Endometrium (tissue), 2 donors: ENCODE measurements around the gene MTA1.

Experiments
- FAIRE-seq: peaks from 2 replicates; lab custom pipeline; 2012; peaks lifted over from hg19 to GRCh38; lab: Jason Lieb, UNC
- donor health status: control.
- donor health status: control.

The MTA1 gene

GRCh38 chr14:105425823-105426247 lies 6.2 kb downstream of the MTA1 start:
- FAIRE-seq = no peak

GRCh38 chr14:105426416-105427130 lies 6.9 kb downstream of the MTA1 start:
- no peak for FAIRE-seq

- FAIRE-seq = no peak
Measured at GRCh38 chr14:105427412-105427811, 7.8 kb downstream of the MTA1 start.

GRCh38 chr14:105427936-105428485 lies 8.4 kb downstream of the MTA1 start:
- no peak for FAIRE-seq

- FAIRE-seq = no peak
Measured at GRCh38 chr14:105430042-105430441, 10.4 kb downstream of the MTA1 start.

GRCh38 chr14:105430565-105430964 lies 10.9 kb downstream of the MTA1 start:
- FAIRE-seq = no peak

- no peak for FAIRE-seq
Measured at GRCh38 chr14:105431256-105431655, 11.6 kb downstream of the MTA1 start.

- no peak for FAIRE-seq
Measured at GRCh38 chr14:105432657-105433056, 13.0 kb downstream of the MTA1 start.

GRCh38 chr14:105433161-105433605 lies 13.6 kb downstream of the MTA1 start:
- no peak for FAIRE-seq

- no peak for FAIRE-seq
Measured at GRCh38 chr14:105436402-105436801, 16.8 kb downstream of the MTA1 start.

GRCh38 chr14:105436891-105437722 lies 17.5 kb downstream of the MTA1 start:
- no peak for FAIRE-seq

GRCh38 chr14:105437723-105438500 lies 18.3 kb downstream of the MTA1 start:
- no peak for FAIRE-seq

GRCh38 chr14:105439179-105439578 lies 19.6 kb downstream of the MTA1 start:
- no peak for FAIRE-seq

GRCh38 chr14:105439710-105440553 lies 20.3 kb downstream of the MTA1 start:
- FAIRE-seq = no peak

- no peak for FAIRE-seq
Measured at GRCh38 chr14:105440554-105440900, 20.9 kb downstream of the MTA1 start.

- no peak for FAIRE-seq
Measured at GRCh38 chr14:105440992-105441391, 21.4 kb downstream of the MTA1 start.

- FAIRE-seq = no peak
Measured at GRCh38 chr14:105442125-105442524, 22.5 kb downstream of the MTA1 start.

- no peak for FAIRE-seq
Measured at GRCh38 chr14:105442834-105443233, 23.2 kb downstream of the MTA1 start.

GRCh38 chr14:105444859-105445258 lies 25.2 kb downstream of the MTA1 start:
- FAIRE-seq = no peak

GRCh38 chr14:105445290-105445689 lies 25.7 kb downstream of the MTA1 start:
- no peak for FAIRE-seq
